IPS DF 4.7 (cell line): ENCODE results near the gene FLRT1.

Experiments used
- DNase-seq: peaks from one replicate; pipeline ENCODE4 v3.0.0-alpha.2; 2013; ENCODE audit warnings: low spot score; ENCODE audit errors: extremely low read depth

Gene FLRT1, protein sequence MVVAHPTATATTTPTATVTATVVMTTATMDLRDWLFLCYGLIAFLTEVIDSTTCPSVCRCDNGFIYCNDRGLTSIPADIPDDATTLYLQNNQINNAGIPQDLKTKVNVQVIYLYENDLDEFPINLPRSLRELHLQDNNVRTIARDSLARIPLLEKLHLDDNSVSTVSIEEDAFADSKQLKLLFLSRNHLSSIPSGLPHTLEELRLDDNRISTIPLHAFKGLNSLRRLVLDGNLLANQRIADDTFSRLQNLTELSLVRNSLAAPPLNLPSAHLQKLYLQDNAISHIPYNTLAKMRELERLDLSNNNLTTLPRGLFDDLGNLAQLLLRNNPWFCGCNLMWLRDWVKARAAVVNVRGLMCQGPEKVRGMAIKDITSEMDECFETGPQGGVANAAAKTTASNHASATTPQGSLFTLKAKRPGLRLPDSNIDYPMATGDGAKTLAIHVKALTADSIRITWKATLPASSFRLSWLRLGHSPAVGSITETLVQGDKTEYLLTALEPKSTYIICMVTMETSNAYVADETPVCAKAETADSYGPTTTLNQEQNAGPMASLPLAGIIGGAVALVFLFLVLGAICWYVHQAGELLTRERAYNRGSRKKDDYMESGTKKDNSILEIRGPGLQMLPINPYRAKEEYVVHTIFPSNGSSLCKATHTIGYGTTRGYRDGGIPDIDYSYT

DNA sequence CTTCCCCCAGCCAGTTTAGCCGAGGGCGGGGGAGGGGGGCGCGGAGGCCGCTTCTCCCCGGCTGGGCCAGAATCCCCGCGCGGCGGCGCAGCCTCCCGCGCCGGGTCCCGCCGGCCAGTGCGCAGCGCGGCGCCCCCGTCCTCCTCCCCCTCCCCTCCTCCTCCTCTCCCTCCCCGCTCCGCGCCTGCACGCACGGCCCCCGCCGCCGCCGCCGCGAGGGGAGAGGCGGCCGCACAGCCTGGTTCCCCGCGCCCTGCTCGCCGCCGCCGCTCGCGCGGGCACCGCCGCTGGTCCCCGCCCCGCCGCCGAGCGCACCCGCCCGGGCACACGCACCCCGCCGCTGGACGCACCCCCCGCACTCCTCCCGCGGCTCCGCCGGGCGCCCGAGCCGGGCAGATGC is at the start of gene FLRT1:
FLRT1 (plus strand) TSS at position 356 of the 400 bp plus-strand sequence. CDS start 80,337 bp downstream, outside the sequence.
- DNase-seq, result no peak

DNA sequence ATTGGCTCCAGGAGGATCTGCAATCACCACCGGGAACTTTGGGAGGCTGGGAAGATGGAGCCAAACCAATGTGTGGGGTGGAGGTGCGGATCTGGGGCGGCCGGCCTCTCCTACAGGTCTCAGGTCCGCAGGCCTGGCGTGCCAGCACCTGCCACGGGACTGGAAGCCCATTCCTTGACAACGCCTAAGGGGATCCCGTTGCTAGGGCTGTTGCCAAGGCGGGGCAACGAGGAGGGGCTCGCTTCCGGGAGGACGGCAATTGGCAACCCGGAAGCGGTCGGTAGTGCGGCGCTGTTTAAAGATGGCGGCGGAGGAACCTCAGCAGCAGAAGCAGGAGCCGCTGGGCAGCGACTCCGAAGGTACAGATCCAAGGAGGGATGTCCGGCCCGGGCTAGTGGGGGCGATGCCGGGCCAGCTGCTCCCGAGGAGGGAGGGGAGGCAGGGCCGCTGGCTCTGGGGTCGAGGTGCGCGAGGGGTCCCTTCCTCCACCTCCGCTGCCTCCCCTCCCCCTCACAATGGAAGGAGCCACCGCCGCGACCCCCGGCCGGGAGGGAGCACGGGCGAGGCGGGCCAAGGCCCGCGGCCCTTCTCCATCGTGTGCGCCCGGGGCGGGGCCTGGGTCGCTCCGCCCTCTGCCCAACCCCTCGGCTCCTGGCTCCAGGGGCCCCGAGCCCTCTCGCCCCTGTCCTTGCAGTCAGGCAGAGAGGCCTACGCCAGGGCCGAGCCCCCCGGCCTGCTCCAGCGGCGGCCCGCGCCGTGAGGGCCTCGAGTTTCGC is 49.4 kb upstream of the FLRT1 start, which contains the start of gene OTUB1:
OTUB1 (plus strand) TSS at position 283 of the 776 bp plus-strand sequence; CDS start at position 302, 19 bp downstream.
- DNase-seq, result no peak

GRCh38 chr11:63986932-63987513 is 48.7 kb upstream of the FLRT1 start:
- DNase-seq, result no peak

- no peak for DNase-seq
These were observed 44.2 kb upstream of the FLRT1 start for GRCh38 chr11:63991558-63991957.

- no peak for DNase-seq
These were observed 42.6 kb upstream of the FLRT1 start for GRCh38 chr11:63993100-63993499.

DNA sequence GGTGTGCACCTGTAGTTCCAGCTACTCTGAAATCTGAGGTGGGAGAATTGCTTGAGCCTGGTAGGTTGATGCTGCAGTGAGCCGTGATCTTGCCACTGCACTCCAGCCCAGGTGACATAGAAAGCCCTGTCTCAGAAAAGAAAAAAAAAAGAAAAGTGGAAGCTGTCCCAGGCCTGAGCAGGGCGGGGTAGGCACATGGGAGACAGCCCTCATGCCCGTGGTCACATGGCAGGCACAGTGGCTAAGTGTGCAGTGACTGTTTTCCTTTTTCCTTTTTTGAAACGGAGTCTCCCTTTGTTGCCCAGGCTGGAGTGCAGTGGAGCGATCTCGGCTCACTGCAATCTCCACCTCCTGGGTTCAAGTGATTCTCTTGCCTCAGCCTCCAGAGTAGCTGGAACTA is 41.7 kb upstream of the FLRT1 start:
- no peak for DNase-seq

DNA sequence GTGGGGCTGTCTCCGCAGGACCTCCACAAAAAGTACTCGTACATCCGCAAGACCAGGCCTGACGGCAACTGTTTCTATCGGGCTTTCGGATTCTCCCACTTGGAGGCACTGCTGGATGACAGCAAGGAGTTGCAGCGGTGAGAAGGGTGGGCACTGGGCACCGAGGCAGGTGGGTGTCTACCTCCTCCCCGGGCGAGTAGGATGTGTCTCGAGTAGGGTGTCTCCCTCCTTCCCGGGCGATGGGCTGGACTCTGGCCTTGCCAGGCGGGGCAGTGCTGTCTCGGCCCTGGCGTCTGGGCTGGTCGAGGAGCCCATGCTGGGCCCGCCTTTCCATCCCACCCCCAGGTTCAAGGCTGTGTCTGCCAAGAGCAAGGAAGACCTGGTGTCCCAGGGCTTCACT is 39.2 kb upstream of the FLRT1 start:
- DNase-seq, result no peak

DNA sequence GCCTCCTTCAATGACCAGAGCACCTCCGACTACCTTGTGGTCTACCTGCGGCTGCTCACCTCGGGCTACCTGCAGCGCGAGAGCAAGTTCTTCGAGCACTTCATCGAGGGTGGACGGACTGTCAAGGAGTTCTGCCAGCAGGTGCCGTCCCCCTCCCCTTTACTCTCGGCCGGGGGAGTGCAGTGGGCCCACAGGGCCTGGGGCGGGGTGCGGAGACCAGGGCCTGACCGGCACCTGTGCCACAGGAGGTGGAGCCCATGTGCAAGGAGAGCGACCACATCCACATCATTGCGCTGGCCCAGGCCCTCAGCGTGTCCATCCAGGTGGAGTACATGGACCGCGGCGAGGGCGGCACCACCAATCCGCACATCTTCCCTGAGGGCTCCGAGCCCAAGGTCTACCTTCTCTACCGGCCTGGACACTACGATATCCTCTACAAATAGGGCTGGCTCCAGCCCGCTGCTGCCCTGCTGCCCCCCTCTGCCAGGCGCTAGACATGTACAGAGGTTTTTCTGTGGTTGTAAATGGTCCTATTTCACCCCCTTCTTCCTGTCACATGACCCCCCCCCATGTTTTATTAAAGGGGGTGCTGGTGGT is 38.5 kb upstream of the FLRT1 start:
- DNase-seq, result no peak

- no peak for DNase-seq
These were observed 37.9 kb upstream of the FLRT1 start for GRCh38 chr11:63997801-63998337.

GRCh38 chr11:63998558-63999348 is 37.0 kb upstream of the FLRT1 start:
- no peak for DNase-seq

GRCh38 chr11:63999349-64000025 is 36.2 kb upstream of the FLRT1 start:
- DNase-seq, result no peak

GRCh38 chr11:64000026-64000739 is 35.5 kb upstream of the FLRT1 start:
- DNase-seq, result no peak

DNA sequence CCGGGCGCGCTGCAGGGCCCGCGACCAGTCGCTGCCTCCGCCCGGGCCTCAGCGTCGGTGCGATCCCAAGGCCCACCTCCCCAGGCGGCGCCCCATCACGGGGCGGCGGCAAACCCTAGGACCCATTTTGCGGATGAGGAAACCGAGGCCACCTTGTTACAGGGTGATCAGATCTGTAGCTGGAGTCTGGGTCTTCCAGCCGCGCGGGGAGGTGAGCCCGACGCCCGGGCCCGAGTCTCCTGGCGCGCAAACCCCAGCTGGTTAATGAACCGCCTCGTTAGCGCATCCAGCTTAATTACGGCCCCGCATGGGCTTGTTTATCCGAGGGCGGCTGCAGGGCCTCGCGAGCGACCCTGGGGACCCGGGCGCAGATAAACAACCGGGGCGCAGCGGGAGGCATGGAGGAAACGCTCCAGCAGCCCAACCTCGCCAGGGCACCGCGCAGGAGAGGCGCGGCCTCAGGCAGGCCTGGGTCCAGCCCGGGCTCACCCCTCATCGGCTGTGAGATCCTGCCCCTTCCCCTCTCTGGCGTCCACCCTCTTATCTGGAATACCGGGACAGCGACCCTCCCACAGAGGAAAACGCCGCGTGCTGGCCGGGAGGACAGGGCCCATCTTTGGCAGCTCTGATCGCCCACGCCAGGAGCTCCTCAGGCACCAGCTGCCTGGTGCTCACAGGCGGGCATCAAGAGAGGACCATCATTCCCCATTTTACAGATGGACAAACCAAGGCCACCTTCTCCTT is 34.8 kb upstream of the FLRT1 start:
- DNase-seq, result no peak

- no peak for DNase-seq
These were observed 34.0 kb upstream of the FLRT1 start for GRCh38 chr11:64001484-64002420.

DNA sequence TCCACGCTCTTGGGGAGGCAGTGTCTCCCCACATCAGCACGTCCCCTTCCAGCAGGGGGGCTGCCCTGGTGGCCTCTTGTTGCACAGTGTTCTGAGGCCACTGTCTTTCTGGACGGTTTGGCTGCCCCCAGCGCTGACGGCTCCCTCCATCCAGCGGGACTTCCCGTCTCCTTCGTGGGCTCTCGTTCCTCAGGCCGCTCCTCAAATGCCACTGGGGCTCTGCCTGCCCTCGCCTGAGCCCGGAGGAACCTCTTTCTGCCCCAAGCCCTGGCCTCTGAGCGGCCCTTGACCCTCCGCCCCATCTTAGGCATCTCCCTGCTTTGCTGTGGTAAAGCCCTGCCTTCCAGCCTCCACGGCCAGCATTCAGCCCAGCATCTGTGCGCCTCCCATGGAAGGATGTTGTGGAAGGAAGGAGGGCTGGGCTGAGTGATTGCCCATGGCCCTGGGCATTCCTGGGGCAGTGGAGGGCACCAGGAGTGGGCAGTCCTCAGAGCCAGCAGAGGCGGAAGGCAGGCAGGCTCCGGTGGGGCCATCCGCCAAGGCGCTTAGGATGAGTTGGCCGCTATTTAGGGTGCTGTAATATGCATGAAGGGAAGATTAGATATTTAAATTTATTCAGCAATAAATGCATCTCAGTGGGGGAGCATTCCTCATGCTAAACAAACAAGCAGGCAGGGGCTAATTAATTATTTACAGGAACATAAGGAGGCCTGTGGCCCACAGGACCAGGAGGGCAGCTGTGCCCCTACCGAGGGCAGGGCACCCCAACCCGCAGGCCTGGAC is 31.7 kb upstream of the FLRT1 start:
- DNase-seq, result no peak

DNA sequence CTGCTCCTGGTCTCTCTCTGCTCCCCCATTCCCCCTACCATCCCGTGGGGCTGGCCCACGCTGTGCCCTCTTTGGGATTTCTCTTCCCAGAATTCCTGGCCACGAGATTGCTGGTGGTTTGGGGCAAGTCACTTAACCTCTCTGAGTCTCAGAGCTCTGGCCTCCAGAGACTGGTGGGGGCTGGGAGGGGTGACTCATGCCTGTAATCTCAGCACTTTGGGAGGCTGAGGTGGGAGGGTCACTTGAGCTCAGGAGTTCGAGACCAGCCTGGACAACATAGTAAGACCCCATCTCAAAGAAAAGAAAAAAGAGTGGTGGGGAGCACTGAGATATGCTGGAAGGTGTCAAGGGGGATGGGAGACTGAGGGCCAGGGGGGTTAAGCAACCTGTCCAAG is 31.1 kb upstream of the FLRT1 start:
- no peak for DNase-seq
